Right forelimb (tissue), 1 donor: ENCODE results near the gene PTPN23.

ENCODE experiments used
- DNase-seq: peaks from one replicate; pipeline ENCODE4 v3.0.0-alpha.2; 2018

Gene PTPN23

DNA sequence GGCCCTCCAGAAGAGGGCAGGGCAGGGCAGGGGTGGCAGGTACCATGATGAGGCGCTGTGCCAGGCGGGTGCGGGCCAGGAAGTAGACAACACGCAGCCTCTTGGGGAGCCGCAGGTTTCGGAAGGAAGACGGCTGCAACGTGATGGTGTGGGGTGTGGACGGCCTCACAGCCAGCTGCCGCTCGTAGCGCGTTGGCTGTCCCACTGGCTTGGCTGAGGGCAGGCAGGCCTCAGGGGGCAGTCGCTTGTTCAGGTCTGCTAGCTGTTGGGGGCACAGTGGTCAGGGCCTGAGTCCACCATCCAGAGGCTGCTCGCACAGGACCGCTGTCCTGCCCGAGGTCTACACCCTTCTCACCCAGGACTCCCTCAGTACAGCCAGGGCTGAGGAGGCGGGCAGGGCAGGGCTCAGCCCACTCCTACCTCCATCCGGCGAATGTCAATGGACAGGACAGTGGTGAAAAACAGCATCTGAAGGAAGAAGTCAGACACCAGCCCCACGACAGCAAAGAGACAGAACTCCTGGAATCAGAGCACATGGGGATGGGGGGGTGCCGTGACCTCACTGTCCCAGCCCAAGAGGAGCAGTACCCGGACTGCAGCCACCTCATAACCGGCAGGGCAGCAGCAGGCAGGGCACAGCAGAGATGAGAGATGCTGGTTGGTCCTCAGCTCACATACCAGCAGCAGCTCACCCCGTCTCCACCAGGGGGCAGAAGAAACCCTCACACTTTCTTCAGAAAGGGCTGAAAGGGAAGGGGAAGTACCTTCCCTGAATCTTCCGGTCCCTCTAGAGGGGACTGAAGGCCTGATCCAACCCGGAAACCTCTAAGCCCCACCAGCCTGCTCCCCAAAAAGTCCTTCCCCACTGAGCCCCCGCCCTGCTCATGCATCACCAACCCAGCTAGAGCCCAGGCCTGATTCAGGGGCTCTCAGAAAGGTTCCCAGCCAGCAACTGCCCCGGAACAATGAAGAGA, 40.0 kb downstream of the PTPN23 start:
- DNase-seq: peak; percentile 87

DNA sequence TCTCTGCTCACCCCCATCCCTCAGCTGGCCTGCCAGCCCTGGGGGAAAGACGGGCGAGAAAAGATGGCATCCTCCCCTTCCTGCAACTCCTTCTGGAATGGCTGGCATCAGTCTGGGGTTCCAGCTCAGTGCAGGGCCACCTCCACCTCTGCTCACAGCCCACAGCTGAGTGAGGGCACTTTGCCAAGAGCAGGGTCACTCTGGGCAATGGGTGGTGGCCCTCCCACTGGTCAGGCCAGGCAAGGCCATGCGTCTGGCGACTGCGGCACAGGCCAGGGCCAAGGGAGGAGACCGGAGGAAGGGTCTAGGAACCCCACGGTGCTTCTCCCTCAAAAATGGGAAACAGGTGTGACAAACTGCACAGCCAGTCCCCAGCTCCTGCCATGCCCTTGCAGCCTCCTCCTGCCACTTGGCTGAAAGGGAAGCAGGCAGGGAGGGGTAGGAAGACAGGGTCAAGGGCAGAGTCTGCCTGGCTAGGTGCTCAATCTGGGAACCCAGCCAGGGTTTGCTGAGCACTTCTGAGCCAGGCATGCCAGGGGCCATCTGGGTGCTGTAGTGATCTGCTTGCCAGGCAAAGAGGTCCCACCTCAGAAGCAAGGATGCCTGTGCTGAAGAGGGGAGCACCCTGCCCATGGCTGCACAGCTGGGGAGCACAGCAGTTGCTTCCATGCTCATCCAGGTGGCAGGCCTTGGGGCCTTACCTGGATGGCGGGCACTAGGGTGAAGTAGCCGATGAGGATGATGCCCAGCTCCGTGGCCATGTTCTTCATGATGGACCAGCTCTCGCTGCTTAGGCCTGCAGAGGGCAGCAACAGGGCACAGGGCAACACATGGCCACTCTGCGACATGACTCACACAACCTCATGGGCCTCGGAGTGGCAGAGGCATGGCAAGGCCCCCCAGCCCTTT, 41.2 kb downstream of the PTPN23 start:
- DNase-seq: no peak

DNA sequence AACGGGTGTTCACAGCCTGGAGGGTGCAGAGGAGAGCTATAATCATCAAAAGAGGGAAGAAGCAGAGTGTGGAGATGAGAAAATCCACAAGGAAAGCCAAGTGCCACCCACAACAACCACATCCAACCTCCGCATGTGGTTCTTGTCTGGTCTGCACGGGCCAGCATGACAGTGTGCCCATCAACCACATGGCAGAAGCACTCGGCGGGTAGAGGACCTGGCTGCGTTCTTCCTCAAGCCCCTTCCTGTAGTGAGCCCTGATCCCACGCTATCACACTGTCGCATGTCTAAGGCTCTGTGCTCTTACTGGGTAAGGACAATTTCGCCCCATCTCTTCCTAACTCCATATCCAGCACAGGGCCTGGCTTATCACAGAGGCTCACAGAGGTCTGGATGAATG, 41.9 kb downstream of the PTPN23 start:
- DNase-seq: no peak

DNA sequence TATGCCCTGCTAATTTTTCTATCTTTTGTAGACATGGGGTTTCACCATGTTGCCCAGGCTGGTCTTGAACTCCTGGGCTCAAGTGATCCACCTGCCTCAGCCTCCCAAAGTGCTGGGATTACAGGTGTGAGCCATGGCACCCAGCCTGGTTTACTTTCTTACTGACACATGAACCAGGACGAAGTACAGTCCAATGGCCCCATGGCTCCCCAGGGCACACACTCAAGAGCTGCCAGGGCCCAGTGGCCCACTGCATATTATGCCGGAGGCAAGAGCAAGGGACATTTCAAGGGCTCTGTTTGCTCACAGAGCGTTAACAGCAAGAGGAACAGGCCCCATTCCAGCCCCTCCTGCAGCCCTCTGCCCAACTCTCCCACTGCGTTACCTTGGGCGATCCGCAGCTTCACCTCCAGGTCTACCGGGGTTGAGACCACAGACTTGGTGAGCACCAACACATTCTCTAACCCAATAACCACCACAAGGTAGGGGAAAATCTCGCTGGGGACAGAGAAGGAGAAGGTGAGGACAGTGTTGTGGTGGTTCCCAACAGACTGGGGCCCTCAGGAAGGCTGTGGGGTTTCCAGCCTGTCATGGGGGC, 42.8 kb downstream of the PTPN23 start:
- DNase-seq: no peak

DNA sequence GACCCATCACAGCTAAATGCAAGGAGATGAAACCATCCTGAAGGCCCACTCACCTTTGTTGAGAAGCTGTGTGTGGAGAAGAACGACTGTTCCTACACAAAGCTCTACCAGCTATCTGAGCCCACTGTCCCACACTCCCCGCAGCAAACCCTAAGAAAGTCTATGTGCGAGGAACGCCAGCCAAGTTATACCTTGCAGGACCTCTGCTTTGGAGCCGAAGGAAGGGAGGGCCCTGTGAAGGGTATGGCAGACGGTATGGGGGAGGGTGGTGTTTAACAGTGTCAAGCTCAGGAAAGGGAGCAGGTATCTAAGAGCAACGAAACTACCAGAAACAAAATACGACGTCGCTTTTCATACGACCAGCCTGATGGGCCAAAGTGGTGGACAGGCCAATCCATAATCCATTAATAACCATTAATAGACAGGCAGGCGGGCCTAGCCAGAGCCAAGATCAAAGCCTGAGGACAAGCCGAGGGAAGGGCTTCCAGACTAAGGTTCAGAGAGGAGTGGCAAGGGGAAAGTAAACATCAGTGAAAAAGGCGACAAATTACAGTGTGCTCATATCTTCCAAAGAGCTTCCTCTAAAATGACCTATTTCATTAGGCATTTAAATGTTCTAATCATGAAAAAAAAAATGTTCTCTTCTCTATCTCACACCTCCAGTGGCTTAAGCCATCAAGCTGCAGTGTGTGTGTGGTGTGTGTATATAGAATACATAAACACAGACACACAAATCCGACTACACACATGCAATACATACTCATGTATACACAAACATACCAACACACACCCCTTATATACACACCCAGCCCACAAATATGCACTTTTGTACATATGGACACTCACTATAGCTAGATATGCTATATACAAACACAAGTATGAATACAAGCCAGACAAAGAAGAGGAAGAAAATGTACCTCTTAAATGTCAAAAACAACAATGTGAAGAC, 43.9 kb downstream of the PTPN23 start:
- DNase-seq: no peak

DNA sequence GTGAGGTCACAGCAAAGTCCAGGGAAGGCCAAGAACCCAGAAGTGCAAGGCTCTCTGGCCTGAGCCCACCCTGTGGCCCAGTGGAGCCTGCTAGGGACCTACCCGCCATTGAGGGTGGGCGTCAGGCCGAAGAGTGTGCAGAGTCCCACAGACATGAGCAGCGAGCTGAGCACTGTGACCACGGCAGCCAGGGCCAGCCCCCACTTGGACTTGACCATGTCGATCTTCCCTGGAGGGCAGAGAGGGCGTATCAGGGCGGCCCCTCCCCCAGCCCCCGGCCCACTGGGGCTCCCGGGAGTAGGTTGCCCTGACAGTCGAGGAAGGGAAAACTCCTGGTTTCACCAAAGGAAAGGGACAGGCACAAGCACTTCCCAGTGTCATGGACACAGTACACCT, 44.6 kb downstream of the PTPN23 start:
- DNase-seq: no peak

DNA sequence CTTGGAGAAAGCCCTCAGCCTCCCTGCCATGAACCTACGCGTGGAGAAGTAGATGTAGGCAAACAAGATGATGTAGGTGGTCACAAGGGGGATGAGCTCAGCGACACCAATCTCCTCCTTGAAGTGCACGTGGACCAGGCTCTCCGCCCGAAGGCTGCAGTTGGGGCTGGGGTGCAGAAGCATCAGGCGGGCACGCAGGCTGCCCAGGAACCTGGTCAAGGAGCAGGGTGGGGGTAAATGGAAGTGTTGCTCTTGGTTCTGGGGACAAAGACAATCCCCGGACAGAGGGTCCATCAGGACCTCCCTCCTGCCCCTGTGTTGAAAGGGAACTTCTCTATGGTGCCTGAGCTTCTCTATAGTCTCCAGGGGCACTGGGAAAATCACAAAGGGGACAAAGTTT, 45.1 kb downstream of the PTPN23 start:
- DNase-seq: no peak

DNA sequence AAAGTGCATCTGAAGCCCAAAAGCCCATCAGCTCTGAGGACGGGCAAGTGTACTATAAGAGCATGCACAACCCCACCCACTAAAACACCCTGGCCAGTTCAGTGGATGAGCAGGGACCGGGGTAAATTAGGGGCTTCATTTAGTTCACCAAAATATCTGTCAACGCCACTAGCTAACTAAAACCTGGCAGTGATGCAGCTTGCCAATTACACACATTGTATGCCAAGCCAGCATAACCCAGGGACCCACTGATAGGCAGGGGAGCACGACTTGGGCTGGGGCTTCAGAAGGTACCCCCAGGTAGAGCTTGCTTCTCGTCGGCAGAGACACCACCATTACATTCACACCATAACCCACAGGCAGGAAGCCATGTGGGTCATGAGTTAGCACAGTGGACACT, 47.0 kb downstream of the PTPN23 start:
- DNase-seq: peak; percentile 26

DNA sequence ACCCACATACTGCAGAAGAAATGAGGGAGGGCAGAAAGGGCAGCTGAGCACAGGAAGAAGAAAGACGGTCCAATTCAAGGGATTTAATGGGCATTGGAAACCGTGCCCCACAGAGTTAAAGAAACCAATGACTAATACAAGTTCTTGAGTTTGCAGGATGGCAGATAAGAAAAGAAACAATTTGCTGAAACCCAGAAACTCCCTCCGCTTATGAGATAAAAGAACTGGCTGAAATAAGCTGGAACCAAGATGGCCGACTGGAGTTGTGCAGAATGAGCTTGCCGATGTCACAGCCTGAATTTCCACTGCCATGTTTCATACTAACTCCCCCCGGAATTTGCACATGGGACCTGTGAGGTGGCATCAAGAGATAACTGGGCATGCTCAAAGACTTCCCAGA, 47.8 kb downstream of the PTPN23 start:
- peak; percentile 13 for DNase-seq

DNA sequence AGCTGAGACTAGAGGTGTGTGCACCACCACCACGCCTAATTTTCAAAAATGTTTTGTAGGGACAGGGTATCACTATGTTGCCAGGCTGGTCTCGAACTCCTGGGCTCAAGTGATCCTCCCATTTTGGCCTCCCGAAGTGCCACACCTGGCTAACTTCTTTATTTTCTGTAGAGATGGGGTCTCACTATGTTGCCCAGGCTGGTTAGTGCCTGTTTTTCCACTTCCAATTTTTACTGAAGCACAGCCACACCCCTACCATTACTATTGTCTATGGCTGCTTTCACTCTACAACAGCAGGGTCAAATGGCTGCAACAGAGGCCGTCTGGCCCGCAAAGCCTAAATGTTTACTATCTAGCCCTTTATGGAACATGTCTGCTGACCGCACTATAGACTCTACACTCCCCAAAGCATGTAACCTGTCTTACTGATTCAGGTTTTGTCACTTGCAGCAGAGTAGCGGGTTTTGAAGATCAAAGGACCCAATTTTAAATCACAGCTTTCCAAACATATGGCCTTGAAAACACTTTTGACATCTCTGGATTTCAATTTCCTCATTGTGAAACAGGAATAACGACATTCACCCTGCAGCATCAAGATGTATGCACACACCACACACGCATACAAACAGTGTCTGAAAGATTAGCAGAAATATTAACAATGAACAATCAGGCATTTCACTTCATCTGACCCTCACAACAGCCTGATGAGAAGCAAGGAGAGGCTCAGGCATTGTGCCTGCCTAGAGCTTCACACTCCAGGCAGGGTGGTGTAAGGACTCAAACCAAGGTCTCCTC, 48.9 kb downstream of the PTPN23 start:
- peak; percentile 5 for DNase-seq

DNA sequence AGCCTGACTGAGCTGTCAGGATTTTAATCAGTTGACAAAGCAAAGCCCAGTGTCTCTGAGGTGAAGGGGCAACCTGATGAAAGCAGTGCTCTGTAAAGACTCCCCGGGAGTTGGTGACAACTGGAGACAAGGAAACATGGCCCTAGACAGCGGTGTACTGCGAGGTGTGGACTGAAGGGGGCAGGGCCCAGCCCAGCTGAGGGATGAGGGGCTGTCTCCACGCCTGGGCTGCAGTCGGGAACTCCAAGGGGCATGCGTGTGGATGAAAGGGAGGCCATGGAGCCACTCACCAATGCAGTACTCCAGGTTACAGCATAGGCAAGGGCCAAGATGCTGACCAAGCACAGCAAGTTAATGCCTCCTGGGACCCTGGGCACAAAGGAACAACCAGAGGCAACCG, 49.8 kb downstream of the PTPN23 start:
- peak; percentile 15 for DNase-seq

DNA sequence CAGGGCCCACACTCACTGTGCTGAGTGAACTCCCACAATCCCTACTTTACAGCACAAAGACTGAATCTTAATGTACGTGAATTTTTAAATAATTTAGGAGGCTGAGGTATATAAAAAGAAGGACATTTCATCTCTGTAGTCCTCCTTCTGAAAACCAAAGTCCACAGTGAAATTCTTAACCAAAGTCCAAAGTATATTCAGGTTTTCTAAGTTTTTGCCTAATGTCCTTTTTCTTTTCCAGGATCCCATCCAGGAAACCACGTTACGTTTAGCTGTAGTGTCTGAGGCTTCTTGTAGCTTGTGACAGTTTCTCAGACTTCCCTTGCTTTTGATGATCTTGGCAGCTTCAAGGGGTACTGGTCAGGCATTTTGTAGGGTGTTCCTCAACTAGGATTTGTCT, 50.4 kb downstream of the PTPN23 start:
- DNase-seq: no peak

DNA sequence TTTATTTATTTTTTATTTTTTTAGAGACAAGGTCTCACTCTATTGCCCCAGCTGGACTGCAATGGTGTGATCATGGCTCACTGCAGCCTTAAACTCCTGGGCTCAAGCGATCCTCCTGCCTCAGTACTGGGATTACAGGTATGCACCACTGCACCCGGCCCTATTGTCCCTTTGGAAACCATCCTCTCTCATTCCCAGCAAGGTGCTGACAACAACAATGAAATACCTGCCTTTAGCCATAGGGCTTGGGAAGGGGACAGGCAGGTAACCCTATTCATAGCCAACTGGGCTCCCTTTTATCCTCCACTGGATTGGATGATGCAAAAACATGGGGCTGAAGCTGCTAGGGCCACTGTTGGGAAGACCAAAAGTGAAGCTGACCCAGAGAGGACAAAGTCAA, 51.9 kb downstream of the PTPN23 start:
- no peak for DNase-seq

DNA sequence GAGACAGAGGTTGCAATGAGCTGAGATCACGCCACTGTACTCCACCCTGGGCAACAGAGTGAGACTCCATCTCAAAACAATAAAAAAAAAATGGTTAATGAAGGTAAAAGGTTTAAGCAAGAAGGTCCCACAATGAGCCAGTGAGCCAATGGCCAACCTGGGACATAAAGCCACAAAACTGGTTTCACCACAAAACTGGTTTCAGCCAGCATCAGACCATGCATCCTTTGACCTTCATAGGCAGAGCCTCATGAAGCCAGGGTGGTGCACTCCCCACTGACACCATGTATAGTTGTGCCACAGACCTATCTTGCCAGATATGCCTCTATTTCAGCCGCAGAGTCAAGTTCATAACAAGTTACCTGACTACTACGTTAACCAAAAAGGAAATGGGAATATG, 53.0 kb downstream of the PTPN23 start:
- DNase-seq: no peak

DNA sequence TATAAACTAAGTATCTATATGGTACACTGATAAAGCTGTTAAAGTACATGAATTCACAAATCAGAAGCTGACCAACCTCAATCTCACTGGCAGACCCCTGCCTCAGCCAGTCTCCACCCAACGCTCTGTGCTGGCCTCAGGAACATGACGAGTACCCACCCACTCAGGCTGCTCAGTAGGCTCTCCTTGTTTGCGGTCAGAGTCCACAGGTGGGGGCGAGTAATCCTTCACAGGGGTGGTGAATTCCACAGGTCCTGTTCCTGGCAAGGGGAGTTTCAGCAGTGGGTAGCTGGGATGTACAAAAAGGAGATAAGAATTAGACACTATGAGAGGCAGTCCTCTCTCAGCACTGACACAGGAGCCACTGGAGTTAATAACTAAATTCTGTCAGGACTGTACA, 54.0 kb downstream of the PTPN23 start:
- no peak for DNase-seq

DNA sequence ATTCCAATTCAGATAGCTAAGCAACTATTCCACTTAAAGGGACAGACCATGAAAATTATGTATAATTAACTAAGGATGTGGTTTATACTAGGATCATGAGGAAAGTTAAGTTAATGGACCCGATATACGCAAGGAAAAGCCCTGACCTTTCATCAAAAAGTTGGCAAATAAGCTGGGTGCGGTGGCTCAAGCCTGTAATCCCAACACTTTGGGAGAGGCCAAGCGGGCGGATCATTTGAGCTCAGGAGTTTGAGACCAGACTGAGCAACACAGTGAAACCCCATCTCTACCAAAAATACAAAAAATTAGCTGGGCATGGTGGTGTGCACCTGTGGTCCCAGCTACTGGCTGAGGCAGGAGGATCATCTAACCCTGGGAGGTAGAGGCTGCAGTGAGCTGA, 55.4 kb downstream of the PTPN23 start:
- DNase-seq: no peak

DNA sequence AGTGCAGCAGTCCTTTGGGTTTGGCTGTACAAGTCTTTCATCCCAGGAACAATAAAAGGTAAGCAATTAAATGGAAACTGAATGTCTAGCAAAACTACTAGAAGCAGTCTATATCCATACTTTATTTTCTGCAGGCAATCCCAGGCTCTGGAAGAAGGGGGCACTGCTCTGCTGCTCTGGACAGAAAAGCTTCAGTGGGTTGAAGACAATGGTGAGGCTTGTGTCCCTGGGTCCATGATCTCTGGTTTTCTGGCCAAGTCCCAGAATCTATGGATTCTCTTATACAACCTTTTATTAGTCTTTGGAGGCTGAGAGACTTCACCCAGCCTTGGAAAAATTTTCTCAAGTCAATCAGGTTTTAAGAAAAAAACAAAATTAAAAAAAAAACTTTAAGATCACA, 59.3 kb downstream of the PTPN23 start:
- DNase-seq: no peak

DNA sequence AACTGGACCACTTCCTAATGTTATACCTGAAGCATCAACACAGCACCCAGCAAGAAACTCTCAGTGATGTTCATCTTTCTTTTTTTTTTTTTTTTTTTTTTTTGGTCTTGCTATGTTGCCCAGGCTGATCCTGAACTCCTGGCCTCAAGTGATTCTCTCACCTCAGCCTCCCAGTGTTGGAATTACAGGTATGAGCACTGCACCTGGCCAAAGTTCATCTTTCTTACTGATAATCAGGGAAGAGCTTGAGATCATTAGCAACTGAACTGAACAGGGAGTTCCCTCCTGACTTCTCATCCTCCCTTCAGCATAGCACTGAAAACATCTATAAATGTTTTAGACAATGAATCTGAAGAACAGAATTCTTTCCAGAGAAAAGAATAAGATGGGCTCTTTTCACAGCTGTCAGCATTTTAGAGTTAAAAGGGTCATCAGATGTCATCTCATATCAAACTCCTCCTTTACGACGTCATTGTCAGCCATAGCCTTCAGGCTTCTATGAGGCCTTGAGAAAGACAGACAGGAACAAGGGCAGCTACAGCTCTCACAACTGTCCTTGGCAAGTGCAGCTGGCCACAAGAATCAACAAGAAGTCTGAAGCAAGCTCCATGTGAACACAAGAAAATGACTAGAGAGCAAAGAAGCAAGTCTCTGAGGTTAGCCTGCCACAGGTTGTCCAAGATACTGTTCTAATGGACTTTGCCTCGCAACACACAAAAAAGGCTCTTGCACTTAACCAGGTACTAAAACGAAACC, 61.2 kb downstream of the PTPN23 start:
- no peak for DNase-seq

DNA sequence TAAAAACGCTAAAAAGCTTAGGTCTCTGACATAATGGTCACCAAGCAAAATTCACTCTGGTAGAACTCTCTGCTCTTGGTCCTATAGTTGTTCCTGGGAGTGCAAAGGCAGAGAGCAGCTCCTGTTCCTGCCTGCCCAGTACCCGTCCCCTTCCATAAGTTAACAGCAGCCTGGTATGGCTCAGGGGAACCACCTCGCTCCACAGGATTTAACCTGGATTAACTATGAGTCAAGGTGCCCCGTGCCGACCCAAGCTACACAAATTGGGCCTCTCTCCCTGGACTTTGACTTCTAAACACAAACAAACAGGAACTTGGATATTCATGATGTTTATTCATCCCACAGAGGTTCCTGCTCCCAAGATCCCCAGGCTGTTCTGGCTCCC, 62.8 kb downstream of the PTPN23 start:
- no peak for DNase-seq

DNA sequence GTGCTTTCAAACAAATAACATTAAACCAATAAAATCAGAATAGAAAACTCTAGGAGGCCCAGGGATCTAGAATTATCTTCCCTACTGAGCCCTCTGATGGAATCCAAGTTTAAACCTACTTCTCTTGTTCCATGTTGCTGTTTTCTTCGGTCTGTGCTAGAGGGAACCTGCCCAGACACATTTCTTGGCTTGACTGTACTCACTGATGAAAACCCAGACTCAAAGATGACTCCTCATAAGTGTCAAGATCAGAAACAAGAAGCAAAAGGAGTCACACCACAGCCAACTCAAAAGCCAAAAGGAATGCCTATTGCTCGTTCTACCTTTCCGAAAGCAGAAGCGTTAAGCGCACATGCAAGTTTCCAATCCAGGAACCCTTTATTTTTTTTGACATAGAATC, 63.3 kb downstream of the PTPN23 start:
- DNase-seq: no peak
